ENCODE measurements around the gene RELL1.

RELL1 gene

GRCh38 chr4:37591349-37591748 lies 94.8 kb downstream of the RELL1 start:
- no peak for DNase-seq

- DNase-seq: no peak
Observed at GRCh38 chr4:37590016-37590415, 96.2 kb downstream of the RELL1 start.

- no peak for DNase-seq
Observed at GRCh38 chr4:37588150-37588549, 98.0 kb downstream of the RELL1 start.

- no peak for DNase-seq
Observed at GRCh38 chr4:37586194-37586593, 100.0 kb downstream of the RELL1 start.

- no peak for DNase-seq
Observed at GRCh38 chr4:37584493-37585060, 101.6 kb downstream of the RELL1 start.

GRCh38 chr4:37584071-37584470 lies 102.1 kb downstream of the RELL1 start:
- DNase-seq: no peak

GRCh38 chr4:37573566-37573965 lies 112.6 kb downstream of the RELL1 start:
- DNase-seq: no peak

- DNase-seq: no peak
Observed at GRCh38 chr4:37568489-37568888, 117.7 kb downstream of the RELL1 start.

- DNase-seq: no peak
Observed at GRCh38 chr4:37567836-37568235, 118.3 kb downstream of the RELL1 start.

GRCh38 chr4:37562592-37562991 lies 123.6 kb downstream of the RELL1 start:
- no peak for DNase-seq

GRCh38 chr4:37561803-37562207 lies 124.4 kb downstream of the RELL1 start:
- no peak for DNase-seq

GRCh38 chr4:37561196-37561802 lies 124.9 kb downstream of the RELL1 start:
- no peak for DNase-seq

Measured in activated naive CD4-positive, alpha-beta T cell treated with anti-CD3 and anti-CD28 coated beads, Interleukin-2, amount 50 U/mL, for 16 hours (primary cell).